GM21528 (cell line): ENCODE results near the gene PARD6B.
"Not testable (repeated sequence)": the region's sequence is repeated elsewhere in the genome, so short reads cannot be mapped to it uniquely, and the experiment has no call there.

ENCODE experiments used
- ATAC-seq: cut with Tn5 transposase; IDR thresholded peaks from one replicate; pipeline ENCODE4 v1.9.1; 2021; ENCODE audit warnings: mild to moderate bottlenecking, moderate library complexity; ENCODE audit not compliant: unreplicated experiment, low FRiP score

PARD6B gene

DNA sequence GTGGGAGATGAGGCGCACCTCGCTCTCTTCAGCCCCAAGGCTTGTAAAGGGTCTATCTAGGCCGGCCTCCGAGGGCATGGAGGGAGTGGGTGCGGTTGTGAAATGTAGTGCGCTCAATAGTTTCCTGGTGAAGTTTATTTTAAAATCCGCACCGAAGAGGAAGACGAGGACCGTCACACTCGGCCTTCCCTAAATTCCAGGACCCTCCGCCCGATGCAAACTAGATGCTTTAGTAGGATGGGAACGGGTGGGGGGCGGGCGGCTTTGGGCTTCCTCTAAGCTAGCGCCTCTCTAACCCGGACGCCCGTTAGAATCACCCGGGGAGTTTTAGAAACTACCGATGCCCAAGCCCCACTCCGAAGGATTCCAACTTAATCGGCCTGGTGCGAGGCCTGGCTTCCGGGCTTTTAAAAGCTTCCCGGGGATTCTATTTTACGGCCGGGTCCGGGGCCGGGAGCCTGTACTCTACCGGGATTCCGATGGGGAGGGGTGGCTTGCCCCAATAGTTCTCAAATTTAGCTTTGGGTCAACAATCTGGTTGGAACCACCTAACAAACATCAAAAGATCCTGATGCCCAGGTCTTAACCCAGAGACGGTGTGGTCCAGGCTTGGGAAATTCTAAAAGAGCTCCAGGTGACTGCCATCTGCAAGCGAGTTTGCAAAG, 62.9 kb downstream of the PARD6B start:
- ATAC-seq: peak; percentile 6

DNA sequence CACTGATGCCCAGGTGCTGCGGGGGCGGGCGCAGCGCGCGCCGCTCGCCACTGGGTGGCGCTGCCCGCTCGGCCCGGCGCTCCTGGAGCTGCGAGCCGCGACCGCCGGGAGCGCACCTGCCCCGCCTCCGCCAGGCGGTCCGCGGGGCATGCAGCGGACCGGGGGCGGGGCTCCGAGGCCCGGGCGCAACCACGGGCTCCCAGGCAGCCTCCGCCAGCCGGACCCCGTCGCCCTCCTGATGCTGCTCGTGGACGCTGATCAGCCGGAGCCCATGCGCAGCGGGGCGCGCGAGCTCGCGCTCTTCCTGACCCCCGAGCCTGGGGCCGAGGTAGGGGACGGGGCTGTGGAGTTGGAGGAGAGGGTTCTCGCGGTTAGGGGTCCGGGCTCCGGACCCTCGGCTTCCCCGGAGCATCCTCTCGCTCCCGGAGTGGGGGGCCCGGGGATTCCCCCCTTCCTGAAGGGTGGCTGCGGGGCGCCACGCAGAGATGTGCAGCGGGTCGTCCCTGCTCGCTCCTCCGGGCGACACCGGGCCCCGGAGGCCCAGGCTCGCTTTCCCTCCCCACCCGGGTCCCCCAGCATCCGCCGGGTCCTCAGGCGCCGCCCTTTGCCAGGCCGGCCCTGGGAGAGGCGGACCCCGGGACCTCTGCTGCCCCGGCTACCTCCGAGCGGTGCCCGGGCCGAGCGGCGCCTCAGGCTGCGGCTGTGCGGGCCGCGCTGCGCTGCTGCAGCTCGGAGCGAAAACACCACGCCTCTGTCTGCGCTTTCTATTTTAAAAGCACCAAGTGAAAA, 63.7 kb downstream of the PARD6B start, which contains the start of gene BCAS4:
BCAS4 (plus strand) TSS at position 216 of the 789 bp plus-strand sequence; CDS start at position 239, 23 bp downstream.
- peak; percentile 76 for ATAC-seq

DNA sequence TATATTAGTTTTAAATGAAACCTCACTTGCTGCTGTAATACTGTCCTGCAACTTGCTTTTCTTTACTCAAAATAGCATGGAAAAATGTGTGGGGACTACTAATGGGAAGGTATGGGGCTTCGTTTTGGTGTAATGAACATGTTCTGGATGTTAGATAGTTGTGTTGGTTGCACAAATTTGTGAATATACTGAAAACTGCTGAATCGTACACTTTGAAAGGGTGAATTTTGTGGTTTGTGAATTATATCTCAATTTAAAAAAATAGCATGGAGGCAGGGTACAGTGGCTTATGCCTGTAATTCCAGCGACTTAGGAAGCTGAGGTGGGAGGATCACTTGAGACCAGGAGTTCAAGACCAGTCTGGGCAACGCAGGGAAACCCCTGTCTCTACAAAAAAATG, 65.8 kb downstream of the PARD6B start:
- ATAC-seq: no peak

DNA sequence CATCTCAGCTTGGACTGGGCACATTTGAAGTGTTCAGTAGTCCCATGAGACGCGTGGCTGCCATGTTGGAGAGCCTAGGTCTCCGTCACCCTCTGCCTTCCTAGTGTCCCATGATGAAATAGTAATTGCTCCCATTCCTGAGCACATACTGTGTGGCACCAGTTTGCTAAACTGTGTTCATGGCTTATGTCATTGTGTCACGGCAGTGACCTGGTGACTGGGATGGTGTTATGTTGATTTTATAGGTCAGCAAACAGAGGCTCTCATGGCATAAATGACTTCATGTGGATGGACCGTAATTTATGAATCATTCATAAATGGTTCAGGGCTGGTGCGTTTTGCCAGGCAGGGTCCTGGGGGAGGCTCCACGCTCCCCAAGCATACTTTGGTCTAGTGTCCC, 67.3 kb downstream of the PARD6B start:
- no peak for ATAC-seq

DNA sequence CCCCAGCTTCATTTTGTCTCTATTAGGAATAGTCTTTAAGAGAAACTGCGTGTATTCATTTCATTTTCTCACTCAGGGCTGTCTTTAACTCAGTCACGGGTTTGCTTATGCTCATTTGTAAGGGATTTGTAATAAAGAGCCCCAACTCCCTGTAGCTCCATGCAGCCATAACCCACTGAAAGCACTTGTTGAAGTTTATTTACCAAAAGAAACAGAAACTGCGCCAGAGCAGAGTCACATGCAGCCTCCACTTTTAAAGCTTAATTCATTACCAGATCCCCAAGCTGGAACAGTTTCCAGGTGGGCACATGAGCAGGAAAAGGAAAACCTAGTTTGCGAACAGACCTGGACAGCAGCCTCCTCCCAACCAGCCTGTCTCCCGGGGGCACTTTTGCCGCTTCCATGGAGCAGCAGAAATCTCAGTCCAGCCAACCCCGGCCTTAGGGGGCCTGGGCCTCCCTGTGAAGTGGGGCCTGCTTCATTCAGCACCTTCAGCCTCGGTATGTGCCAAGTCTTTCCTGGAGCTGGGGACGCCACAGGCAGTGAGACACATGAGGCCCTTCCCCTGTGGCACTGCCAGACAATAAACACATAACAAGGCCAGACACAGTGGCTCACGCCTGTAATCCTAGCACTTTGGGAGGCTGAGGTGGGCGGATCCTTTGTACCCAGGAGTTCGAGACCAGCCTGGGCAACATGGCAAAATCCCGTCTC, 68.0 kb downstream of the PARD6B start:
- ATAC-seq: no peak

DNA sequence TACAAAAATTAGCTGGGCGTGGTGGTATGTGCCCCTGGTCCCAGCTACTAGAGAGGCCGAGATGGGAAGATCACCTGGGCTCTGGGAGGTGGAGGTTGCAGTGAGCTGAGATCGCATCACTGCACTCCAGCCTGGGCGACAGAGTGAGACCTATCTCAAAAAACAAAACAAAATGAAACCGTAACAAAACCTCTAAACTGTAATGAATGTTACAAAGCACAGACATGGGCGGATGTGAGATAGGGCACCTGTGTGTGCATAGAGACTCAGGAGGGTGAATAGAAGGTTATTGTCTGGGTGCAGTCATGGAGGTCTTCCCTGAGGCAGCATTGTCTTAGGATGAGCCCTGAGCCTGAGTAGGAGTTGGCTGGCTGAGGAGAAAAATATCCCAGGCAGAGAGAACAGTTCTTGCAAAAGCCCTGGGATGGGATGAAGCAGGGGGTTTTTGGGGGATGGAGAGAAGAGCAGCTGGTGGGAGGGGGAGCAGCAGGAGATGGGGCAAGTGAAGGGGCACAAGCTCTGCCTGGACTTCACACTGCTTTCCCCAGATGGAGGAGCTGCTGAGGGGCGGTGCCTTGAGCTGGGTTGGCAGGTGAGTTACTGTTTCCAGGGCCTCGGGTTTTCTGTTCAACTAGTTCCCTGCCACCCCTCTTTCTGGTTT, 68.6 kb downstream of the PARD6B start:
- ATAC-seq: peak; percentile 43

DNA sequence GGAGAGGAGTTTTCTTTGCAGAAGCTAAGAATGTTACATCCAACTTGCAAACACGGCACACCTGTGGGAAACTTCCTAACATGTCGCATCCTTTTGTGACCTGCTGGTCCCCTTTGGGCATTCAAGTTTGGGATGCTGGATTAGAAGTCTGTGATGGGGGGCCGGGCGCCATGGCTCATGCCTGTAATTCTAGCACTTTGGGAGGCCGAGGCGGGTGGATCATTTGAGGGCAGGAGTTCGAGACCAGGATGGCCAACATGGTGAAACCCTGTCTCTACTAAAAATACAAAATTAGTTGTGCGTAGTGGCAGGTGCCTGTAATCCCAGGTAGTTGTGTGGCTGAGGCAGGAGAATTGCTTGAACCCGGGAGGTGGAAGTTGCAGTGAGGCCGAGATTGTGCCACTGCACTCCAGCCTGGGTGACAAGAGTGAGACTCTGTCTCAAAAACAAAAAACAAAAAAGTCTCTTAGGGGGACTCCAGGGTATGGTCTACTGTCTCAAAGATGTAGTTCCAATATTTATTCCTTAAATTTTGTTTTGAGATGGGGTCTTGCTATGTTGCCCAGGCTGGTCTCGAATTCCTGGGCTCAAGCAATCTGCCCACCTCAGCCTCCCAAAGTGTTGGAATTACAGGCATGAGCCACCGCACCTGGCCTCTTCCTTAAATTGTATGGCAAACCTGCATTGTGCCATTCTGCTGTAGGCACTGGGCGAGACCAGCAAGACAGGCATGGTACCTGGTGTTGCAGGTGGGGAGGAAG, 69.8 kb downstream of the PARD6B start:
- ATAC-seq: not testable (repeated sequence)

DNA sequence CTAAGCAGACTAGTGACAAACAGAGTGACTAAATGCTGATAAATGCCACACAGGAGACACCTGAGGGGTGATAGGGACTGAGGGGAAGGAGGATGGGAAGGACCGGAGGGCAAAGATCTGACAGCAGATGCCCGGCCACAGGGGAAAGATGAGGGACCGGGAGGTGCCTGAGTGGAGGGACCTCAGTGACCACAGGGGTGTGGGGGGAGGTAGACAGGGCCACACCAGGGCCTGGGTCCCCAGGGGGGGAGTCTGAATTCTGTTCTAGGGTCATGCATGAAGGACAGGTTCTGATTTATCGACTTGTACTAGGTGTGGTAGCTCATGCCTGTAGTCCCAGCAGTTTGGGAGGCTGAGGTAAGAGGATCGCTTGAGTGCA, 70.4 kb downstream of the PARD6B start:
- ATAC-seq: no peak

DNA sequence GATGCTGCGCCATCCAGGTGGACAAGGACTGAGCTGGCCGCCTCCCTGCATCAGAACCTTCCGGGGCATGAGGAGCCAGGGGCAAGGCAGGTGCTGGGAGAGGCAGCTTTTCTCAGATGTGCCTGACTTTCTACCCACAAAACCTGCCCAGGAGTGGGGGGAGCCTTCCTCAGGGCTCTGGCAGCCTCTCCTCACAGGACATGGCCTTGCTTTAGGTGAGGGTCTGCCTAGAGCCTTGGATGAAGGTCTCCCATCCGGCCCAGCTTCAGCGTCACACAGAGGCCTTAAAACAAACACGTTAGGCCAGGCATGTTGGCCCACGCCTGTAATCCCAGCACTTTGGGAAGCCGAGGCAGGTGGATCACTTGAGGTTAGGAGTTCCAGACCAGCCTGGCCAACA, 70.9 kb downstream of the PARD6B start:
- no peak for ATAC-seq

DNA sequence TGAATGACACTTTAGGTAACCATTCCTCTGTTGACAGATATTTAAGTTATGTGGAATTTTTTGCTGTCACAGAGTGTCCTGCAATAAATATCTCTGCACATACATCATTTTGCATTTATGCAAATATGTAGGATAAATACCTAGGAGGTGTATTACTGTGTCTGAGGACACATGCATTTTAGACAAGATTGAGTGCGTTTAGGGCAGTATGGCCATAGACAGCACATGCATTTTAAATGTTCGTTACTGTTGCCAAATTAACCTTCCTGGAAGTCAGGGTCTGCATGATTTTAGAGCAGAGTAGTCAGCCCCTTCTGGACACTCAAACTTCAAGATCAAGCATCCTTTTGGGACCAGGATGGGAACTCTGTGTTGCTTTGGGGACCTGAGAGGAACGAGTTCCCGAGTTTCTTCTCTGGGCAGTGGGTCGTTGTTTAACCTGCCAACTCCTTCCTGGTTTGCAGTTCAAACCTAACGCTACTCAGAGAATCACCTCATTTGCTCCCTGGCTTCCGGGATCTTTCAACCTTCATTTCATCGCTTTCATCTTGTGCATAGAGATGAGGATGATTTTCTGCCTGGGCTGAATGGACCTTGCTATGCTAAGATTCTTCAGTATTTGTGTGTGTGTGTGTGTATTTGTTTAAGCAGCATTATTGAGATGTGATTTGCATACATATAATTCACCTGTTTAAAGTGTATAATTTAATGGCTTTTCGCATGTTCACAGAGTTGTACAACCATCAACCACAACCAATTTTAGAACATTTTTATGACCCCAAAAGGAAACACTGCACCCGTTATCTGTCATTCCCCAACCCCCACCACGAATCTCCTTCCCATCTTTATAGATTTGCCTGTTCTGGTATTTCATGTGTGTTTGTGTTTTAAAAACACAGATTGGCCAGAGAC, 73.3 kb downstream of the PARD6B start:
- ATAC-seq: no peak

DNA sequence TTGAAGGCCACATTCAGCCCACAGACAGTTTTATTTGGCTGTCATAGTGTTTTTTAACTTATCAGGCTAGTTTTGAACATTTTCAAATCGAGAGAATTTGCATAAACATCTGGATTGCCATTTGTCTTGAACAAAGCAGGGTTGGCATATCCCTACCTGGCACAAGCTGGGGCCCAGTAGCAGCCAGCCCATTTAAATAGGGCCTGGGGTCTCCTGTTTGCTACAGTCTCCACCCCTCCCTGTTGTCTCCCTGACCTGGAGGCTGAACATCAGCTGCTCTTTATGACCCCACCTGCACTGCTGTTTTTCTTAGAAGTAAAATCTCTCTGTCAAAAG, 73.9 kb downstream of the PARD6B start:
- no peak for ATAC-seq

DNA sequence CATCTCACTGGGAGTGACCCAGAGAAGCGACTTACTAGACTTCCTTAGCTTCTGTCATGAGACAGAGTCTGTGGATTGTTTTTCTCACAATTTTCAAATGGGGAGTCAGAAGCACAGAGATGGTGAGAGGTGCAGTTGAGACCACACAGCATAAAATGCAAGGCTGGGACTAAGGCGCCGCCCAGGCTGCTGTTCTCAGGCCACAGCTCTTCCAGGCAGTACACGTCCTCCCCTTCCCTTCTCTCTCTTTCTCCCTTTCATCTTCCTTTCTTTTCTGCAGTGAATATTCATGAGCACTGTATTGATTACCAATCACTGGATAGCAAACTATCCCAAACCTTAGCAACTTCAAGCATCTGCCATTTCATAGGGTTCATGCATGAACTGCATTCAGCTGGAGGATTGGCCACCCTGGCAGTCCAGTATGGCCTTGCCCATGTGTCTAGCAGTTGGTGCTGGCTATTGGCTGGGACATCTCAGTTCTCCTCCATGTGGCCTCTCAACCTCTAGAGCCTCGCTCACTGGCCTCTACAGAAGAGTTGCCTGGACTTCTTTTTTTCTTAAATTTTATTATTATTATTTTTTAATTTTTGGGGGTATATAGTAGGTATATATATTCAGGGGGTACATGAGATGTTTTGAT, 74.9 kb downstream of the PARD6B start:
- ATAC-seq: no peak
